22Rv1 (cell line): ENCODE data around the gene VSX2.

ENCODE experiments used
- ZFX ChIP-seq: fragments of 450-650 bp; IDR thresholded peaks from 2 replicates; pipeline ENCODE4 v1.6.1; 2017; ENCODE audit warnings: antibody characterized with exemption, borderline replicate concordance
- TF ChIP-seq, protein P1 (sequence below): fragments of 450-650 bp; IDR thresholded peaks from 2 replicates; pipeline ENCODE4 v1.5.1; 2017; ENCODE audit warnings: mild to moderate bottlenecking

DNA sequence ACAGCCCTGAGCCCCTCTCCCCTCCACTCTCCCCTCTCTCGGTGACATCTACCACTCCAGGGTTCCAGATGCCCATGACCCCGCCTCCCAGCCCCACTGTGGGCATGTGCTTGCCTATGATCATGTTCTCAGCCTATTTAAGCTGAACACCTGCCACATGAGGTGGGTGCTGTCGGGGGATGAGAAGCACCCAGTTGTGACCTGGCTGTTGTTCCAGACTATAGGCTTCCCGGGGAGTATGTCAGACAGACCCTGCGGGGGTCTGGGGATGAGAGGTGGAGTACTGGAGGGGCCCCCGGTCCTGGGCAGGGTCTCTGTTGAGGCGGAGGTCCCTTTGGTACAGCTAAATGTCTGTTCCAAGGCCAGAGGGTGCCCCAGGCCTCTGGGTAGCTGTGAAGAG, 6.0 kb downstream of the VSX2 start:
- TF ChIP-seq, protein P1, sequence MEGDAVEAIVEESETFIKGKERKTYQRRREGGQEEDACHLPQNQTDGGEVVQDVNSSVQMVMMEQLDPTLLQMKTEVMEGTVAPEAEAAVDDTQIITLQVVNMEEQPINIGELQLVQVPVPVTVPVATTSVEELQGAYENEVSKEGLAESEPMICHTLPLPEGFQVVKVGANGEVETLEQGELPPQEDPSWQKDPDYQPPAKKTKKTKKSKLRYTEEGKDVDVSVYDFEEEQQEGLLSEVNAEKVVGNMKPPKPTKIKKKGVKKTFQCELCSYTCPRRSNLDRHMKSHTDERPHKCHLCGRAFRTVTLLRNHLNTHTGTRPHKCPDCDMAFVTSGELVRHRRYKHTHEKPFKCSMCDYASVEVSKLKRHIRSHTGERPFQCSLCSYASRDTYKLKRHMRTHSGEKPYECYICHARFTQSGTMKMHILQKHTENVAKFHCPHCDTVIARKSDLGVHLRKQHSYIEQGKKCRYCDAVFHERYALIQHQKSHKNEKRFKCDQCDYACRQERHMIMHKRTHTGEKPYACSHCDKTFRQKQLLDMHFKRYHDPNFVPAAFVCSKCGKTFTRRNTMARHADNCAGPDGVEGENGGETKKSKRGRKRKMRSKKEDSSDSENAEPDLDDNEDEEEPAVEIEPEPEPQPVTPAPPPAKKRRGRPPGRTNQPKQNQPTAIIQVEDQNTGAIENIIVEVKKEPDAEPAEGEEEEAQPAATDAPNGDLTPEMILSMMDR = no peak
- TF ChIP-seq ZFX = no peak
